ENCODE measurements around the gene PI4KA.
A peak's percentile ranks its signal among the peaks of the same experiment; 100 is the strongest.
"Not testable (repeated sequence)": the region's sequence is repeated elsewhere in the genome, so short reads cannot be mapped to it uniquely, and the experiment has no call there.

Gene PI4KA

DNA sequence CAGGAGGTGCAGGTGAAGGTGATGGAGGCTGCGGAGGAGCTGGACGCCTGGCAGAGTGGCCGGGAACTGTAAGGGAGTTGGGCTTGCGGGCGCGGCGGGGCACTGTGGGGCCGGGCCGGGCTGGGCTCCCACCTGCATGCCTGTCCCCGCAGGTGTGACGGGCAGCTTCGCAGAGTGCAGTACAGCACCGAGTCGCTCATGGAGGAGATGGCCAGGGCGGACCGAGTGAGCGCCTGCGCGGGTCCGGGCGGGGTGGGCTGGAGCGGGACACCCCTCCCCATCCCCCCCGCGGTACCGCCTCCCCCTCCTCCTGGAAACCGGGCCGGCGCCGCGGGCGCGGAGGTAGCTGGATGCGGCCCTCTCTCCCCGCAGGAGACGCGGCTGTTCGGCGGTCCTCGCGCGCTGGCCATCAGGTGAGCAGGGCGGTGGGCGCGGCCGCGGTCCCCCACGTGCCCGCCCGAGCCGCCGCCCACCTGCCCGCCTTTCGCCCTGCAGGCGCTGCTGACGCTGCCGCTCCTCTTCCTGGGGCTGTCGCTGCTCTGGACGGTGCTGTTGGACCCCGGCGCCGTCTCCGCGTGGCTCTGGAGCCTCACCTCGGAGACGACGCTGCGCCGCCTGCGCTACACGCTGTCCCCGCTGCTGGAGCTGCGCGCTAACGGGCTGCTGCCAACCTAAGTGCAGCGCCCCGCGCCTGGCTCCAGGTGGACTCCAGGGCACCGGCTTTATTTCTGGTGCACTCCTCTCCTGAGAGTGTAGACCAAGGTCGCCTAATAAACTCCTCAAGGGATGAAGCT lies 154.6 kb downstream of the PI4KA start:
- in situ Hi-C loops (cut with HindIII; ENCODE audit: low pct_ligation_motif_present, low sequenced_read_pairs); H3K36me3 ChIP-seq (replicated peaks); DNase-seq; H3K27ac ChIP-seq; H3K4me3 ChIP-seq (ENCODE audit: low read depth, low read length); H3K27me3 ChIP-seq (replicated peaks): not testable (repeated sequence)
- TF ChIP-seq, protein P1, sequence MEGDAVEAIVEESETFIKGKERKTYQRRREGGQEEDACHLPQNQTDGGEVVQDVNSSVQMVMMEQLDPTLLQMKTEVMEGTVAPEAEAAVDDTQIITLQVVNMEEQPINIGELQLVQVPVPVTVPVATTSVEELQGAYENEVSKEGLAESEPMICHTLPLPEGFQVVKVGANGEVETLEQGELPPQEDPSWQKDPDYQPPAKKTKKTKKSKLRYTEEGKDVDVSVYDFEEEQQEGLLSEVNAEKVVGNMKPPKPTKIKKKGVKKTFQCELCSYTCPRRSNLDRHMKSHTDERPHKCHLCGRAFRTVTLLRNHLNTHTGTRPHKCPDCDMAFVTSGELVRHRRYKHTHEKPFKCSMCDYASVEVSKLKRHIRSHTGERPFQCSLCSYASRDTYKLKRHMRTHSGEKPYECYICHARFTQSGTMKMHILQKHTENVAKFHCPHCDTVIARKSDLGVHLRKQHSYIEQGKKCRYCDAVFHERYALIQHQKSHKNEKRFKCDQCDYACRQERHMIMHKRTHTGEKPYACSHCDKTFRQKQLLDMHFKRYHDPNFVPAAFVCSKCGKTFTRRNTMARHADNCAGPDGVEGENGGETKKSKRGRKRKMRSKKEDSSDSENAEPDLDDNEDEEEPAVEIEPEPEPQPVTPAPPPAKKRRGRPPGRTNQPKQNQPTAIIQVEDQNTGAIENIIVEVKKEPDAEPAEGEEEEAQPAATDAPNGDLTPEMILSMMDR (IDR thresholded peaks at IDR 0.05; ENCODE audit: low read depth, low read length, missing control alignments): peak; percentile 1

DNA sequence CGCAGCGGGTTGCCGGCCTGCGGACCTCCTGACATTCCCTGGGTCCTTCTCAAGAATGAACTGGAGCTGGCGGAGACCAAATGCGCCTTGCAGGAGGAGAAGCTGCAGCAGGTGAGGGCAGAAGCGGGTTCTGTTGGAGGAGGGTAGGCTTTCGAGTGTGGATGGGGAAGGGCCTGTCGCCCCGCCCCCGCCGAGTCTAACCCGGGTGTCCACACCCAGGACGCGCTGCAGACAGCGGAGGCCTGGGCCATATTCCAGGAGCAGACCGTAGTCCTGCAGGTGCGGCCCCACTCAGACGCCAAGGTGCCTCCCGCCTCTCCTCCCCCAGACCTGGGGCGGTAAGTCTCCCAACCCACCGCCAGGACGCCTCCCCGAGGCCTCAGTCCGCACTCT lies 155.2 kb downstream of the PI4KA start:
- peak overlapping the region; percentile 17 for H3K4me3 ChIP-seq (ENCODE audit: low read depth, low read length)
- H3K36me3 ChIP-seq (replicated peaks); DNase-seq; H3K27me3 ChIP-seq (replicated peaks); in situ Hi-C loops (cut with HindIII; ENCODE audit: low pct_ligation_motif_present, low sequenced_read_pairs); H3K27ac ChIP-seq: not testable (repeated sequence)

DNA sequence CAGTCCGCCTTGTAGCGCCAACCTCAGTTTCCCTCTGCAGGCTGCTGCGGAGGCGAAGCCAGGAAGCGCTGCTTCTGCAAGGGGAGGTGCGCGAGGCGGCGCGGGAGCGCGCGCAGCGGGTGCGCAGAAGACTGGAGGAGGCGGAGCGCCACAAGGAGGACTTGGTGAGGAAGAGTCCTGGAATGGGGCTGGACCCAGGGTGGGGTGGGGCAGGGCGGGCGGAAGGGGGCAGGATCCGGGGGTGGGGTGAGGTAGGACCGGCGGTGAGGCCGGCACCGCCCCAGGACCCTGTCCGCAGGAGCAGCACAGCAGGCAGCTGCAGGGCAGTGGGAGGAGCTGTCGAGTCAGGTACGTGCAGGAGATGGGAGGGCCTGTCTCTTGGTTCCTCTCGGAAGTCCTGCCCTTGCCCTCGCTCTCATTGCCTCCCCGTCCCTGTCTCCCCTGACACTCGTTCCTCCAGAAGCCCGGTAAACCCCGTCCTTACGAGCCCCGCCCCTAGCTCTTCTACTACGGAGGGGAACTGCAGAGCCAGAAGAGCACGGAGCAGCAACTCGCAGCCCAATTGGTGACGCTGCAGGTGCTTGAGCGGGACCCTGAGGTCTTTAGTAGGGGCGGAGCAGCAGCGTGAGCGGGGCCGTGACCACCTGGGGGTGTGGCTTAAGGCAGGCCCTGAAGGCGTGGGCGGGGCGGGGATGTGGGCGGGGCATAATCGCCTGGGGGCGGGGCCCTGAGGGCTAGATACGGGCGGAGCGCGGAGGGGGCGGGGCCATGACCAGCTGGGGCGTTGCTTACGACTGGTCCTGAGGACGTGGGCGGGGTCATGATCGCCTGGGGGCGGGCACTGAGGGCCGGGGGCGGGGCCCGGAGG lies 155.8 kb downstream of the PI4KA start:
- H3K27ac ChIP-seq: peak overlapping the region; percentile 74
- in situ Hi-C loops (cut with HindIII; ENCODE audit: low pct_ligation_motif_present, low sequenced_read_pairs); H3K27me3 ChIP-seq (replicated peaks); H3K36me3 ChIP-seq (replicated peaks): not testable (repeated sequence)
- H3K4me3 ChIP-seq (ENCODE audit: low read depth, low read length): peak overlapping the region; percentile 60
- DNase-seq: peak; percentile 92

DNA sequence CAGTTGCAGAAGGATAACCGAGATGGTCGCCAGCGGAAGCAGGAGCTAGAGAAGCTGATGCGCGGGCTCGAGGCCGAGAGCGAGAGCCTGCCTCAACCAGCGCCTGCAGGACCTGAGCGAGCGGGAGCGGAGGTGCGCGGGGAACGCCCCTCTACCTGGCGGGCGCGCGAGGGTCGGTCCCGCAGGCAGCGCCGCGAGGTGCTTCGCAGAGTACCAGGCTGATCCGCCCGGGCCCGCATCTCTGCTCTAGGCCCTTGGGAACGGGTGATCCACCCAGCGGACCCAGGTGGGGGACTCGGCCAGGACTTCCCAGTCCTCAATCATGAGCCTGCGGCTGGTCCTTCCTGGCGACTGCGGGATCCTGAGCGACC lies 156.5 kb downstream of the PI4KA start:
- DNase-seq; in situ Hi-C loops (cut with HindIII; ENCODE audit: low pct_ligation_motif_present, low sequenced_read_pairs); H3K36me3 ChIP-seq (replicated peaks); H3K27ac ChIP-seq; H3K27me3 ChIP-seq (replicated peaks): not testable (repeated sequence)
- H3K4me3 ChIP-seq (ENCODE audit: low read depth, low read length): peak overlapping the region; percentile 60

DNA sequence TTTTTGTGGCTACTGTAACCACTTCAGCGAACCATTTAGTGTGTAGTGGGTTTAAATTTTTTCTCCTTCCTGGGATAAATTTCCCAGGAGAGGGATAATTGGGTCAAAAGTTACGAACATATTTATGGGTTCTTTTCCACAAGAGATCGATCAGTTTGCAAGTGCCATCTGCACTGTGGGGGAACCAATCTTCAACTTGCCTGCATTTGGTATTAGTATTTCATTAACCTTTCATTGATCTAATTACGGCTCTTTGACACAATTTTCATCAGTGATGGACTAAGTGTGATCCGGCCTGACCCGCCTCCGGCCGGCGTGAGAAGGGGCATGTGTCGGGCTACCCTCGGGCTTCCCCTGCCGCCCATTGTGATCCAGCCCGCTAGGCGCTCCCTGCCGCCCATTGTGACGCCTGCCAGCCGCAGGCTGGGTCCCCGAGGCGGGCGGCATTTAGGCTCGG lies 156.9 kb downstream of the PI4KA start:
- H3K27ac ChIP-seq; in situ Hi-C loops (cut with HindIII; ENCODE audit: low pct_ligation_motif_present, low sequenced_read_pairs); H3K36me3 ChIP-seq (replicated peaks); DNase-seq; H3K4me3 ChIP-seq (ENCODE audit: low read depth, low read length); H3K27me3 ChIP-seq (replicated peaks): not testable (repeated sequence)

DNA sequence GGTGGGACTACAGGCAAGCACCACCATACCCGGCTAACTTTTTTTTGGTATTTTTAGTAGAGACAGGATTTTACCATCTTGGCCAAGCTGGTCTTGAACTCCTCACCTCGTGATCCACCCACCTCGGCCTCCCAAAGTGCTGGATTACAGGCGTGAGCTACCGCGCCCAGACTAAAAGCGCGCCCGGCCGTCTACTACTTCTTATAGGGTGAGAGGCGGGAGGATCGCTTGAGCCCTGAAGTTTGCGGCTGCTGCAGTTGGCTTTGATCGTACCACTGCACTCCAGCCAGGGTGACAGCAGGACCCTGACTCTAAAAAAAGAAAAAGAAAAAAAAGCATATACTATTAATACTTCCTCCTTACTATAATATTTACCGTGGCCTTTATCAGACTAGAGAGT lies 158.3 kb downstream of the PI4KA start:
- in situ Hi-C loops (cut with HindIII; ENCODE audit: low pct_ligation_motif_present, low sequenced_read_pairs); H3K36me3 ChIP-seq (replicated peaks); H3K27ac ChIP-seq; H3K4me3 ChIP-seq (ENCODE audit: low read depth, low read length); DNase-seq; H3K27me3 ChIP-seq (replicated peaks): not testable (repeated sequence)

DNA sequence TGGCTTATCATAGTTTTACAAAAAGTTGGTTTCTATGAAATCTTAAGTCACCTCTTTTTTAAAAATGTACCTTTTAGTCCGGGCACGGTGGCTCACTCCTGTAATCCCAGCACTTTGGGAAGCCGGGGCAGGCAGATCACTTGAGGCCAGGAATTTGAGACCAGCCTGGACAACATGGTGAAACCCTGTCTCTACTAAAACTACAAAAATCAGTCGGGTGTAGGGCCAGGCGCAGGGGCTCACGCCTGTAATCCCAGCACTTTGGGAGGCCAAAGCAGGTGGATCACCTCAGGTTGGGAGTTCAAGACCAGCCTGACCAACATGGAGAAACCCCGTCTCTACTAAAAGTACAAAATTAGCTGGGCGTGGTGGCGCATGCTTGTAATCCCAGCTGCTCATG lies 158.8 kb downstream of the PI4KA start:
- in situ Hi-C loops (cut with HindIII; ENCODE audit: low pct_ligation_motif_present, low sequenced_read_pairs); DNase-seq; H3K27ac ChIP-seq; H3K4me3 ChIP-seq (ENCODE audit: low read depth, low read length); H3K27me3 ChIP-seq (replicated peaks); H3K36me3 ChIP-seq (replicated peaks): not testable (repeated sequence)

DNA sequence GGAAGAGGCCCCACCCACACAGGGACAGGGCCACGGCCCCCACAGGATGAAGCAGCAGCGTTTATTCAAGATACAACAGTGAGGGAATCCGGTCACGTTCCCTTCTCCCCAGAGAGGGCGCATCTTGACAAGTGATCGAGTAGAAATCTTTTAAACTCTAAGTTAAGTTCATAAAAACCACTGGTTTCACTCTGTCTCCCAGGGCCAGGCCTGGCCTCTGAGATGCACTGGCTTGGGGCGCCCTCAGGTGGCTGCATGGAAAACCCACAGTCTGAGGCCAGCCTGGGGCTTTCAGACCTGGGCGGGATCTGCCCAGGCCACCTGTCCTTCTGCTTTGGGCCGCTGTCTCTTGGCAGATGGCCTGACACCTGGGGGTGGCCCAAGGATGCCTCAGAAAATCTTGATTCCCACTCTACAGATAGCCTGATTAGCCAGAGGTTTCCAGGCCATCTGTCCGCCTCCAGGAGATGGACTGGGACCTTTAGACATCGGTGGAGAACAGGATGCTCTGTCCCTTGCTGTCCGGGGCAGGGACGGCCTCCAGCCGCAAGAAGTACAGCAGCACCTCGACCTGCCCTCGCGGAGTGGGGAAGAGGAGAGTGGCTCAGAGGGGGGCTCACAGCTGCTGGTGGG lies 161.0 kb downstream of the PI4KA start:
- H3K36me3 ChIP-seq (replicated peaks); H3K4me3 ChIP-seq (ENCODE audit: low read depth, low read length); H3K27ac ChIP-seq; in situ Hi-C loops (cut with HindIII; ENCODE audit: low pct_ligation_motif_present, low sequenced_read_pairs); H3K27me3 ChIP-seq (replicated peaks): not testable (repeated sequence)
- DNase-seq: peak; percentile 49
- TF ChIP-seq, protein P1 (IDR thresholded peaks at IDR 0.05; ENCODE audit: low read depth, low read length, missing control alignments): peak; percentile 58

DNA sequence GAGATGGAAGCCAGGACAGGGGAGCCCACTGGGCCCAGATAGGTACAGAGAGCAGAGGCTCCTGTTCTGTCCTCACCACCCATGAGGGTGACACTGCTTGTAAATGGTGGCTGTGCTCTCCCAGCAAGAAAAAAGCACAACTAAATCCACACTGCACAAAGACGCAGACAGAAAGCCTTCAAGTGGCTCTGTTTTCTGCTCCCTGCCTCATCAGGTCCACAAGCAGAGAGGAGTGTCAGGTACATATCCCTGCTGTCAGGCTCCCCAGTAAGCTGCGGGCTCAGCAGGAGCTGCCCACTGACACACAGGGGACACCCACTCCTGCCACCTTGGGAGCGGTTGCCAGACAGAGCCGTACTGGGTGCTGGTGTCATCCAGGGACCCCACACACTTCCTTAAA lies 162.6 kb downstream of the PI4KA start:
- H3K27ac ChIP-seq; in situ Hi-C loops (cut with HindIII; ENCODE audit: low pct_ligation_motif_present, low sequenced_read_pairs): not testable (repeated sequence)

DNA sequence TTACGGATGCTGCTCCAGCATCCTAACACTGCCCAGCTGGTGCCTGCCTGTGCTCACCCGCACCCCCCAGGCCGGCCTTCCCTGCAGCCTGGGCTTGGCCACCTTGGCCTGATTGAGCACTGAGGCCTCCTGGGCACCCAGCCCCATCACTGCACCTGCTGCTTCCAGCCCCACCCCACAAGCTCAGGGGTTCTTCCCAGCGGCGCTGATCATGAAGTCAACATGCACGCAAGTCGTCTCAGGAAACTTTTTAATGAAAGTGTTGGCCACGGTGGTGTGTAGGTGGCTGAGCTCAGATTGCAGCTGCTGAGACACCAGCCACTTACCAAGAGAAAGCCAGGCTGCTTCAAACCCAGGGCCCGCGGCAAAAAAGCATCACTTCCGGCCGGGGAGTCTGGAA lies 163.4 kb downstream of the PI4KA start:
- H3K27ac ChIP-seq; in situ Hi-C loops (cut with HindIII; ENCODE audit: low pct_ligation_motif_present, low sequenced_read_pairs); H3K36me3 ChIP-seq (replicated peaks); DNase-seq; H3K4me3 ChIP-seq (ENCODE audit: low read depth, low read length); H3K27me3 ChIP-seq (replicated peaks): not testable (repeated sequence)

More for the DNA sequence above, 162.6 kb downstream of the PI4KA start:
- not testable (repeated sequence) for H3K36me3 ChIP-seq (replicated peaks); H3K27me3 ChIP-seq (replicated peaks); H3K4me3 ChIP-seq (ENCODE audit: low read depth, low read length); DNase-seq

DNA sequence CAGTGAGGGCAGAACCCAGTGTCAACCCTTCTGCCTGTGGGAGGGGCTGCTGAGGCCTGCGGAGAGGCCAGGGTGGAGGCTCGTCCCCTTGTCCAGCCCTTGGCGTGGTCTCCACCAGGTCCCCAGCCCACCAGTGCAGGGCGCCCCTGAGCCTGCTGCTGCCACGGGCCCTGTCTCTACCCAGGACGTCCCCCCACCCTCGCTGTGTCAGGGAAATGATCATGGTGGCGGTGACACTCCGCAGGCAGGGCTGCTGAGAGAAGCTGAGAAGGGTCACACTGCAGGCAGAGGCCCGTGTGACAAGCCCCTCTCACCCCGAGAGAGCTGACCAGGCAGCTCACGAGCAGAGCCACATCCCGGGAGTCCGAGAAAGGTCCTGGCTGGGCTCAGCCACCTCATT lies 164.4 kb downstream of the PI4KA start:
- DNase-seq; in situ Hi-C loops (cut with HindIII; ENCODE audit: low pct_ligation_motif_present, low sequenced_read_pairs); H3K27ac ChIP-seq; H3K4me3 ChIP-seq (ENCODE audit: low read depth, low read length); H3K27me3 ChIP-seq (replicated peaks); H3K36me3 ChIP-seq (replicated peaks): not testable (repeated sequence)

DNA sequence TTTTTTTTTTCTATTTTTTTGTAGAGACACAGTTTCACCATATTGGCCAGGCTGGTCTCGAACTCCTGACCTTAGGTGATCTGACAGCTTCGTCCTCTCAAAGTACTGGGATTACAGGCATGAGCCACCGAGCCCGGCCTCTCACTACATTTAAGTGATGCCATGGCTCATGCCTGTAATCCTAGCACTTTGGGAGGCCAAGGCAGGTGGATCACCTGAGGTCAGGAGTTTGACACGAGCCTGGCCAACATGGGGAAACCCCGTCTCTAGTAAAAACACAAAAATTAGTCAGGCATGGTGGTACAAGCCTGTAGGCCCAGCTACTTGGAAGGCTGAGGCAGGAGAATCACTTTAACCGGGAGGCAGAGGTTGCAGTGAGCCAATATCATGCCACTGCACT lies 165.7 kb downstream of the PI4KA start:
- DNase-seq; H3K27me3 ChIP-seq (replicated peaks); H3K27ac ChIP-seq; H3K36me3 ChIP-seq (replicated peaks); H3K4me3 ChIP-seq (ENCODE audit: low read depth, low read length); in situ Hi-C loops (cut with HindIII; ENCODE audit: low pct_ligation_motif_present, low sequenced_read_pairs): not testable (repeated sequence)
